ENCODE measurements around the gene CRHR1.
"Not testable (repeated sequence)": the region's sequence is repeated elsewhere in the genome, so short reads cannot be mapped to it uniquely, and the experiment has no call there.

Gene CRHR1

DNA sequence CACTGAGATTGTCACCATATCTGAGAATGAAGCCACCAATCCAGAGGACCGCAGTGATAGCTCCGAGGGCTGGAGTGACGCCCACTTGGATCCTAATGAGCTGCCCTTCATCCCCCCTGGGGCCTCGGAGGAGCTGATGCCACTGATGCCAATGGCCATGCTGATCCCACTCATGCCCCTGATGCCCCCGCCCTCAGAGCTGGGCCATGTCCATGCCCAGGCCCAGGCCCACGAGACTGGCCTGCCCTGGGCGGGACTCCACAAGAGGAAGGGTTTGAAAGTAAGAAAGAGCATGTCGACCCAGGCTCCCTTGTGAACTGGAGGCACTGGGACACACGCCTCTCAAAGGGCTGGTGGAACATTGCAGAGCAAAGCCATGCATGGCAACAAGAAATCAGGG lies 62.5 kb downstream of the CRHR1 start:
- DNase-seq, result no peak

DNA sequence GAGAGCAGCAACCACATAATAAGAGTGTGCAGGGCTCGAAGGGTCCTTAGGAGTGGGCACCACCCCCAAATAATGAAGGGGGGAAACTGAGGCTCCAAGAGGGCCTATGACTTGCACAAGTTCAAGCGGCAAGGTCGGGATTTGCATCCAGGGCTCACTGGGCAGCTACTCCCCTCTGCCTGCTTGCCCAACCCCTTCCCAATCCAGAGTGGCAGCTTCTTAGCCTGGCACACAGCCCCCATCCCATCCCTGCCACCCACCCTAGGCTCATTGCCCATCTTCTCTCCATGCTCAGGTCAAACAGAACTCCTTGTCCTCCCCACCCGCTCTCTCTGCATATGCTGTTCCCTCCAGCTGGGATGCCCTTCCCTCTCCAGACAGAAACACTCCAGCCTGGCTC lies 63.0 kb downstream of the CRHR1 start:
- no peak for DNase-seq

DNA sequence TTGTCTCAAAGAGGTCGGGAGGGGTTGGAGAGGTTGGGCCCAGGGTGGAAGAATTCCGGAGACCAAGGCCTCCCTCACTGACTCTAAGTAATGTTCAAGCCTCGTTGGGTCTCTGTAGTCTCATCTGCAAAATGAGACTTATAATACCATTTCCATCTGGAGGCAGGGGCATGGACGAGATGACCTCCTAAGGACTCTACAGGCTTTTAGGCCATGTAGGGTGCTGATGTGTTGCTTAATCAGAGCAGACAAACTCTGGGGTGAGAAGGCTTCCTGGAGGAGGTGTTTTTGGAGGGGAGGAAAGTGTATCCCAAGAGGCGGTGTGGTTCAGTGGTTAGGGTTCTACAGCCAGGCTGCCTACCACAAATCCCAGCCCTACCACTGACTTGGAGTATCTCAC lies 63.6 kb downstream of the CRHR1 start:
- no peak for DNase-seq

DNA sequence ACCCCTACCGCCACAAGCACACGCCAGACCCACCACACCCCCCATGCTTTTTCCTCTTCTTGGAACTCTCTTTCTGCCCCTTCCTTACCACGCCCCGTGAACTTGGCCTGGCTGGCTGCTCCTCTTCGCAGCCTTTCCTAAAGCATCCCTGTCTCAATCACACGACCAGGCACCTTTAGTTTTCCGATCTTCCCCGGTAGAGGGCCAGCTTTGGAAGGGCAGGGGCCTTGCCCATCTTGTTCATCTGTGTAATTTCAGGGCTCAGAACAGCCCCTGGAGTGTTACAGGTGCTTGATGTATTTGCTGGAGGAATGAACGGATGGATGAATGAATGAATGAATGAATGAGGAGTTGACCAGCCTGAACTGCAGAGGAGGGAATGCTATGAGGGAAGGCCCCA lies 64.3 kb downstream of the CRHR1 start:
- DNase-seq, result no peak

DNA sequence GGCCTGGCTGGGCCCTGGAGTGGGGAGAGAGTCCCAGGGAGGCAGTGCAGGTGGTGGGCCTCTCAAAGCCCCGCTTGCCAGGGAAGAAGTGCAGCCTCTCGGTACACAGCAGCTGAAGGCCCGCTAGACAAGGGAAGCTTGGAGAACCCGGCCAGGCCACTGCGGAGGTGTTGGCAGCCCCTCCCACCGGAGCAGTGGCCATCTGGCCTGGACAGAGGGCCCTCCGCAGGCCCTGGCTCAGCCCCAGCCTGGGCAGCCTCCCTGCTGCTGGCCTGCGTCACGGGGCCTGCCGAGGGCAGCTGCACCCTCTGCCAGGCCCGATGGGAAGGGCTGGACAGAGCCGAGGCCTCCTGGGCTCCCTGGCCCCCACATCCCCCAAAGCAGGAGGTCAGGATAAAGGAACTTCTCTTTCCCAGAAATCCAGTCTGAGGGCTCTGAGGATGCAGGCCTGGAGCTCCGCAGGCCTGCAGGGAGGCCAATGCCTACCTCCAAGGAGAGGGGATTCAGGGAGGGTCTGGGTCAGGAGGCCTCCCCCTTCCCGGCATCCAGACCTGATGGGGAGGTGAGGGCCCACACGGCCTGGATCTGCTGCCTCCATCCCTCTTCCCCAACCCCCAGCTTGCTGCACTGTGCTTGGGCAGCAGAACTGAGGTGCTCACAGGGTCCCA lies 64.9 kb downstream of the CRHR1 start:
- no peak for DNase-seq

DNA sequence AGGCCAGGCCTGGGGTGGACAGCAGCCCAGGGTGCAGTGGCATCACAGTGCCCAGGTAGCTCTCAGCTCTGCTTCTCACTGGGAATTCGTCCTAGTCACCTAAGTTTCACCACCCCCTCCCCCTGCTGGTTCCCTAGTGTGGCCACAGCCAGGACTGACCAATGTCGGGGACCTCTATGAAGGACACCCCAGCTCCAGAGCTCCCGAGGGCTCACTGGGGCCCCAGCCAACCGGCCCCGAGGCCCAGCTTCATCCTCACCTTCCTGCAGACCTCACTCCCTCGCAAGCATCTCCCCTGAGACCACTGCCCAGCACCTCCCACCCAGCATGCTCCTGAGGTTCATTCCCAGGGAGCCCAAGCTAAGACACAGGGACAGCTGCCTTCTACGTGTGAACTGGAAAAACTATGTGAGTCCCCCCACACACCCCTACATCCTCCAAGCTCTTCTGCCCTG lies 65.4 kb downstream of the CRHR1 start:
- no peak for DNase-seq

DNA sequence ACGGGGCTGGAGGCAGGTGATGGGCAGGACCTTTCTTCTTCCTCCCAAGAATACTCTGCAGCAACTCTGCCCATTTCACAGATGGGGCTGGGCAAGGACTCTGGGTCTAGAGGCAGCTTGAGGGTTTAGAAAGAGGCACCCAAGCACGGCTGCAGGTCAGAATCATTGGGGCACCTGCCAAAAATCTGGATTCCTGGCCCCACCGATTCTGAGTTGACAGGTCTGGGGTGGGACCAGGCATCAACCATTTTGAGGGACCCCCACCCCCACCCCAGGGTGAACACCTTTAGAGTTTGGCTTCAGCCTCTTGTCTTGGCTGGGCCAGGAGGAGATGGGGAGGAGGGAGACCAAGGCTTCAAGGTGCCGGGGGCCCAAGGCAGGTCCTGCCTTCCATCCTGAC lies 65.9 kb downstream of the CRHR1 start:
- DNase-seq, result no peak

DNA sequence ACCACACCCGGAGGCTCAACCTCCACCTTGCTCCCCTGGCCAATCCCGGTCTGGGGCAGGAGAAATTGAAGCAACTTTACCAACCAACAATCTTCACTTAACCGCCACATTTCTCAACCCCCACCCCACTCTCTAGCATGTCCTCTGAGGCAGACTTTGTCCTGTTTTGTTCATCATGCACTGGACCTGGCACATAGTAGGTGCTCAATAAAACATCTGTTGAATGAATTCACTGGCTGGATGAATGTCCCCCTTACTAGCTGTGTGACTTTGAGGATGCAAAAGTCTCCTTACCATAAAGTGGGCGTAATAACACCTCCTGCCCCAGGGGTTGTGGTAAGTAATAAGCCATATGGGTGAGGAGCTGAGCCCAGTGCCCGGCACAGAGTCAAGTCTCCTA lies 66.3 kb downstream of the CRHR1 start:
- DNase-seq, result no peak

DNA sequence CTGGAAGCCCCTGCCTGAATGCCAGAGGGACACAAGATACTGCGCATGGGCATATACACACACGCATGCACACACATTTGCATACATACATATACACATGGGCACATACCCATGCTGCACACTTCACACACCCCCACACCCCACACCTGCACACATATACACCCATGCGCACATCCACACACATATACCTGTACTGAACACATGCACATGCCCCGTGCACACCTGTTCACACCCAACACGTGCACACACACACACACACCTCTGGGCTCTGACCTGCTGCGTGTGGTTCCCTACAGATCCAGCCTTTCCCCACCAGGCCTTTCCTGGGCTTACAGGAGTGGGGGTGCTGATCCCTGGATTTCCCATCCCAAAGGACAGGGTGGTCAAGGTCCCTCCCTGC lies 66.9 kb downstream of the CRHR1 start:
- no peak for DNase-seq

DNA sequence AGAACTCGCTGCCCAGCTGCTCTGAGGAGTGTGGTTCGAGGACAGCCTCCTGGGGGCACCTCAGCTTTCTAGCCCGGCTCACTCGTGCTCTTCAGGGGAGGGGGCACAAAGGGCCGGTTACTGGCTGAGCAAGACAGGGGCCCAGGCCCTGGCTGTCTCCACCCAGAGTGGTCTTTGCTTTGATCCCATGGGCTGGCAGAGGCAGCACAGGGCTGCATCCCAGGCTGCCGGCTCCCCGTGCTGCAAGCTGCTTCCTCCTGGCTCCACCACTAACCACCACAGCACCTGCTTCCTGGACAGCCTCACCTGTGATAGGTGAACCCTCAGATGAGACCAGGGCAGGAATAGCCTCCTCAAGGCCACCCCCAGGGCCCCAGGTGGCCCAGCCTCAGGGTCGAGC lies 67.3 kb downstream of the CRHR1 start:
- DNase-seq, result no peak

DNA sequence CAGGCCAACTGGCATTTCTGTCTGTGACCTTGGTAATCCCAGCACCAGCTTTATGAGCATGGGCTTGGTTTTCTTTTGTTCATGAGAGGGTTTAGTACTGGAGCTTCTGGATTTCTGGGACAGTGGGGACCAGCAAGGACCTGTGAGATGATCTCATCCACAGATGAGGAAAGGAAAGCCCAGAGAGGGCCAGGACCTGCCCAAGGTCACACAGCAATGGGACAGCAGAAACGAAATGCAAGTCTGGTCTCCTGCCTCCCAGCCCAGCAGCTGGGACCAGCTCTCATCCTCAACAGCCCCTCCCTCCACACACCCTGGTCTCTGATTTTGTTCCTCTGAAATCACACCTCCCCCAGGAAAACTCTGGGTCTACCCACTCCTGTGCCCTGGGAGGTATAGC lies 67.8 kb downstream of the CRHR1 start:
- no peak for DNase-seq

DNA sequence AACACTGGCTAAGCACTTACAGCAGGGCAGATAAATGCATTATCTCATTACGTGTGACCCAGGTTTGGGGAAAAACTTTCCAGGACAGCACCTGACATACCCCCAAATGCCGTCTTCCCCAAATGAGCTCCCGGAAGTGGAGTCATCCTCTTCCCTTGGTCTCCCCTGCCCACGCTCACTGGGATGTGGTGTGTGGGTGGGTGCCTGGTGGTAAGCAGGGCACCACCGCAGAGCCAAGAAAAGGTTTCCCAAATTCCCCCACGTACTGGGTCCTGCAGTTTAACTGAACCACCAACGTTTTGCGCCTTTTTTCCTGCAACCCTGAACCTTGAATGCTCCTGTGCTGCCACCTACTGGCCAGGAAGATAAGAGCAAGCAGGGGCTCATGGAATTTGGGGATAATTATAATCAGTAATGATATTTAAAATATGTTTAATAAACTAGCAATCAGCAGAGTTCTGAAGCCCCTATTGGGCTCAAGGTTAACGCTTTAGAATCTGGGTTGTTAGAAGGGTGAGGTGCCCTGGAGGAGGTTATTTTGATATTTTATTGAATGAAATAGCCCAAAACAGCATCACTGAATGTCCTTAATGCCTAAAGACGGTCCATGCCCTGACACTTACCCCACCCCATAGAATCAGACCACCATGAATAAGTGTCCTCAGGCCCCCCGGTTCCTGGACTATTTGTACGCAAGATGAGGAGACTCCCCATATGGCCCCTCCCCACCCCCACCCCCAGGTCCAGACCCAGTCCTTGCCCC lies 68.6 kb downstream of the CRHR1 start:
- DNase-seq, result peak; percentile 82

DNA sequence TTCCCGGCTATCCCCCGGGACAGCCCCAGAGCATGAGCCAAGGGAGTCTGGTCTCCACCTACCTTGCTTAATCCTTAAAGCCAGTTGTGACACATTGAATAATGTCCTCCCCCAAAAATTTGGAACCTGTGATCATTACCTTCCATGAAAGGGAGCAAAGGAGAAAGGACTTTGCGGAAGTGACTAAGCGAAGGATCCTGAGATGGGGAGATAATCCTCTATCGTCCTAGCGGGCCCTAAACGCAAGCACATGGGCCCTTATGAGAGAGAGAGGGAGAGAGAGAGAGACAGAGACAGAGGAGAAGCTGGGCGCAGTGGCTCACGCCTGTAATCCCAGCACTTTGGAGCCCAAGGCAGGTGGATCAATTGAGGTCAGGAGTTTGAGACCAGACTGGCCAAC lies 70.1 kb downstream of the CRHR1 start:
- no peak for DNase-seq

DNA sequence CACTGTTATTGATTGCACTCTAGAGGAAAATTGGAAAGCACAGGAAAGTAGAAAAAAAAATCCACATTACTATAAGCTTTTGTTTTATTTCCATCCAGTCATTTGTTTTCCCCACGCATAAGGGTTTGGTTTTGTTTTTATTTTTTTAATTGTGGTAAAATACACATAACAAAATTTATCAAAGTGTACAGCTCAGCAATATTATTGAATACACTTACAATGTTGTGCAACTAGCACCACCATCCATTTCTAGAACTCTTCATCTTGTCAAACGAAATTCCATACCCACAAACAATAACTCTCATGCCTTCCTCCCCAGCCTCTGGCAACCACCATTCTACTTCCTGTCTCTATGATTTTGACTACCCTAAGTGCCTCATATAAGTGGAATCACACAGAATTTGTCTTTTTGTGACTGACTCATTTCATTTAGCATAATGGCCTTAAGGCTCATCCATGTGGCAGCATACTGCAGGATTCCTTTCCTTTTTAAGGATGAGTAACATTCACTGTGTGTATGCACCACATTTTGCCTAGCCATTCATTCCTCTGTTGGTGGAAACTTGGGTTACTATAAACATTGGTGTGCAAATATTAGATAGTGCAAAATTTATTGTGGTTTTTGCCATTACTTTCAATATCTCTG lies 71.7 kb downstream of the CRHR1 start:
- no peak for DNase-seq

DNA sequence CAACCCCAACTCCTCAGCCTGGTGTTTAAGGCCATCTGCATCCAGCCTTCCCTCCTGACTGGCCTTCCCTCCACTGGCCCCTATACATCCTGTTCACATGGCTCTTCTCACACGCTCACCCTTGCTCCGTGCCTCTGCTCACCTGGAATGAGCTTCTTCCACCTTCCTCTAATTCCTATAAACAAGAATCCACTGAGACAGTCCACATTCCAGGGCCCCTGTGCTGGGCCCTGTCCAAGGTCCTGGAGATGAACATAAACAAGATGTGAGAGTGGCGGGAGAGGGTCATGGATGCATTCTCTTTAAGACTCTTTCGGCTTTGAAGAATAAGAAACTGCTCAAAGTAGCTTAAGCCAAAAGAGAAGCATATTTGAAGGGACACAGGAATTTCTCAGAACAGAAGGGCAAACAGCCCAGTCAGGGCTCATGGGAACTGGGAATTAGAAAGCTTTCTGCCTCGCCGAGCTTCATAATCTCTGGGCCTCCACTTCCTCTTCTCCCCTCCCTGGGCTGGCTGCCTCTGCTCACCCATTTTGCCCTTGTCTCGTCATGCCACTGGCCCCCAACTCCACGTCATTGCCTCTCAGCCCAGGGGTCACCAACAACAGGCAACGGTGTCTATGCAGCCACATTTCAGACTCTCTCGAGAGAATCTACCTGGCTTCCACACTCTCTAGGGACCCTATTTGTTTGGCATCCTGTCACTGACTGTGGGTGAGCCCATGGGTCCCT lies 74.0 kb downstream of the CRHR1 start:
- peak; percentile 49 for DNase-seq

DNA sequence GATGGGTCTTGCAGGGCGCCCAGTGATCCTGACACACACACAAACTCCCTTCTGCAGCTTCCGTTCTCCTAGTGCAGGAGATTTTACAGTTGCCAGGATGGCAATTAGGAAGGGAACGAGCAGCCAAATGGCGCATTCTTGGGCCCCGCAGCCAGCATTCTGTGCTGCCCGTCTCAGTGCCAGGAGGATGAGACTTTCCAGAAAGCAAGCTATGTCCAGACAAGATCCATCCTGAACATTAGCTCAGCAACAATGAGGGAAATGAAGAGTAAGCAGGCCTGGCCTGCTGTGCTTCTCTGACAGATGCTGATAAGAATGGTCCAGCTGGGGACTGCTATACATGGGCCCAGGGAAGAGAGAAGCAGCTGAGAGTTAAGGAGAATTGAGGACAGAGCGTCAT lies 77.0 kb downstream of the CRHR1 start:
- no peak for DNase-seq

DNA sequence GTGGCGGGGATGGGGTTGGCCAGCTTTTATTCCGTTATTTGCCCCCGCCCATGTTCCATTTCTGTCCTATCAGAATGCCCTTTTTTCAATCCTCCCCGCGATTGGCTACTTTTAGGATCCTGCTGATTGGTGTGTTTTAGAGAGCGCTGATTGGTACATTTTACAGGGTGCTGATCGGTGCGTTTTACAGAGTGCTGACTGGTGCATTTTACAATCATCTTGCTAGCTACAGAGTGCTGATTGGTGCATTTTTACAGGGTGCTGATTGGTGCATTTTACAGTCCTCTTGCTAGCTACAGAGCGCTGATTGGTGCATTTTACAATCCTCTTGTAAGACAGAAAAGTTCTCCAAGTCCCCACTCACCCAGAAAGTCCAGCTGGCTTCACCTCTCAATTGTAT lies 78.0 kb downstream of the CRHR1 start:
- DNase-seq, result not testable (repeated sequence)

DNA sequence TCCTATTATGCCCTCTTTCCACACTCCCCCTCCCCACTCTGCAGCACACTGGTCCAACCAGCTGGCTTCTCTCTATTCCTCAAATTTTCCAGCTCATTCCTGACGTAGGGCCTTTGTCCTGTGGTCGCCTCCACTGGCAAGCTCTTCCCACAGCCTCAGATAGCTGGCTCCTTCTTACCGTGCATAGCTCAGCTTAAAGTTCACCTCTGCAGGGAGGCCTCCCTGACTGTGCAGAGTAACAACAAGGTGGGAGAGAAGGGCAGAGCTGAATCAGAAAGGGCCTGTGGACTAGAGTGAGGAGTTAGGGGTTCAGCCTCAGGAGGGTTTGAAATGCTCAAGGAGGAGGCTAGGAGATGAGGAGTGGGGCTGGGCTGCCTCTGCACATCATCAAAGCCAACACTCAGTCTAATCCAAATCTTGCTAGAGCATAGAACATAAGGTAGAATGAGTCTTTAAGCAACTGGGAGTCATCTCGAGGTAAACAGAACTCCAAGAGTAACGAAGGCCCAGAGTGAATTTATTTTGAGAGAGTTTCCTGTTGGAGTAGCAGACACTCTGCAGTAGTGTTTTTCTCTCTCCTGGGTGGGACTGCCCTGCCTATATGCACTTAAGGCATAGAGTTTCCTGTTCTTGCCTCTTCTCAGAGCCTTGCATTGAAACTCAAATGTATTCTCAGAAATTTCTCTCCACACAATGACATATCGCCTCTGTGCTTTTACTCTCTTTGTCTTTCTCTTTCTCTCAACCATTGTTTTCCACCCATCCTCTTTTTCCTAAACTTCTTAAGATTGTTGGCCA lies 79.9 kb downstream of the CRHR1 start:
- DNase-seq, result no peak

DNA sequence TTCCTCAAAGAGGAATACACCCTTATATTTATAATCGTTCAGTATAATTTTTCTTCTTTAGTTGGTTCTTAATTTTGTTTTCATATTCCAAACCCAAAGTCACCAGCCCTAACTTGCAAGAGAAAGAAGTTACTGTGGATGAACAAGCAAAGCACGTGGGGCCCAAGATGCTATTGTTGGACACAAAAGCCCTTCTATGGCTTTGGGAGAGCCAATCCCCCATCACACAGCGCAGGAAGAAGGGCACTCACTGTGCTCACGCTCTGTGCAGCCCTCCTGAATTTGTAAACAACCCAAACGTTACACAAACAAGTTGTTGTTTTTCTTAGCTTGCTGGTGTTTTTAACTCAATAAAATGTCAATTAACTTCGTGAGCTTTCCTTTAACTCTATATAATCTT lies 83.1 kb downstream of the CRHR1 start:
- no peak for DNase-seq

DNA sequence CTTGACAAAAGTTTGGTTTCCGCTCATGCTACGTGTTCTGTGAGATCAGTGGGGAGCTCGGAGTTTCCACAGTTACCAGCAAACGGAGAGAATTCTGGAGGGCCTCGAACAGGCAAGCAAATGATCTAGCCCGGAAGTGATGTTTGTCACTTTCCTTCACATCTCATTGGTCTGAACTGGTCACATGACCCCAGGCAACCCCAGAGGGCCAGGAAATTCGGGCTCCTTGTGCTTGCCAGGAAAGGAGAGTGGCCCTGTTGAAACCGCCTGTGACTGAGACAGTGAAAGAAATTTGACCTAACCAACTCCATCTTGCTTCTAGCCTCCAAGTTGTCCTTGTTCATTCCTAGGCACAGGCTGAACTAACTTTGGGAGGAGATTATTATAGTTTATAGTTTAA lies 83.6 kb downstream of the CRHR1 start:
- no peak for DNase-seq

DNA sequence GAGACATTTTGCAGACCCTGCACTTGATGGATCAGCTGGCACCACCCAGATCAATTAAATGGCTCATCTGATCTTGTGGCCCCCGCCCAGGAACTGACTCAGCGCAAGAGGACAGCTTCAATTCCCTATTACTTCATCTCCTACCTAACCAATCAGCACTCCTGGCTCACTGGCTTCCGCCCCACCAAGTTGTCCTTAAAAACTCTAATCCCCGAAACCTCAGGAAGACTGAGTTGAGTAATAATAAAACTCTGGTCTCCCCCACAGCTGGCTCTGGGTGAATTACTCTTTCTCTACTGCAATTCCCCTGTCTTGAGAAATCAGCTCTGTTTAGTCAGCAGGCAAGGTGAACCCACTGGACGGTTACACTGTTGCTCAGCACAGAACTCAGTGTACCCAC lies 84.2 kb downstream of the CRHR1 start:
- no peak for DNase-seq

DNA sequence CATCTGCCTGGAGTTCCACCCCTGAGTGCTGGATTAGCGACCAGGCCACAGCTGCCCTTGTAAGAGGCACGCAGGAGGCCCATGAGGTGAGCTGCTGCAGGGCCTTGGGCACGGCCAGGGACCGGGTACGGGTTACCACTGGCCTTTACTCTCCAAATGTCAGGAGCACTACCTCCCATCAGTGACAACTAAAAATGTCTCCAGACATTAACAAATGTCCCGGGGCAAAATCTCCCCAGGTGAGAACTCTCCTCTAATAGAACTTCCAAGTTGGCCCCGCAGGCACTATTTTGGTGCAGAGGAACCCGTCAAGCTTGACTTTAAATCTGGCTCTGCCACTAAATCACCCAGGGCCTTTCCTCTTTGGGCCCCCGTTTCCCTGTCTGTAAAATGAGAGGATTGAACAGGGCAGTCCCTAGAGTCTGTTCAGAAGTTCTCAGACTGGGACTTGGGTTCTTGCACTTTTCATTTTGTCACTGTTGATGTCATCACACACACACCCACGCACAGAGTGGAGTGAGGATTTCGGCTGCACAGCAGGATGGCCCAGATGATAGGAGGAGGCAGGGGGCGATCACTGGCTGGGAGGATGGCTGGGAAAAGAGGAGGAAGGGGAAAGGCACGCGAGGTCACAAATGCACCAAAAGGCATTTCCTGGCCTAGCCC lies 85.7 kb downstream of the CRHR1 start:
- no peak for DNase-seq
